ENCODE results near the gene SMAD5.

Gene SMAD5

GRCh38 chr5:136157514-136157913 is 24.9 kb downstream of the SMAD5 start:
- no peak for DNase-seq

- no peak for DNase-seq
These were observed 26.8 kb downstream of the SMAD5 start for GRCh38 chr5:136159457-136159856.

GRCh38 chr5:136162008-136162407 is 29.4 kb downstream of the SMAD5 start:
- no peak for DNase-seq

- no peak for DNase-seq
These were observed 31.6 kb downstream of the SMAD5 start for GRCh38 chr5:136164226-136164625.

- DNase-seq: no peak
These were observed 34.3 kb downstream of the SMAD5 start for GRCh38 chr5:136166909-136167308.

GRCh38 chr5:136169218-136169617 is 36.6 kb downstream of the SMAD5 start:
- no peak for DNase-seq

- peak in 1 of 2 experiments; percentile 41 for DNase-seq
These were observed 41.5 kb downstream of the SMAD5 start for GRCh38 chr5:136174021-136174659.

GRCh38 chr5:136182618-136183017 is 50.0 kb downstream of the SMAD5 start:
- DNase-seq: no peak

- no peak for DNase-seq
These were observed 53.5 kb downstream of the SMAD5 start for GRCh38 chr5:136185974-136186665.

GRCh38 chr5:136186796-136187195 is 54.2 kb downstream of the SMAD5 start:
- no peak for DNase-seq

GRCh38 chr5:136188859-136189258 is 56.2 kb downstream of the SMAD5 start:
- DNase-seq: no peak

GRCh38 chr5:136190091-136190720 is 57.6 kb downstream of the SMAD5 start:
- no peak for DNase-seq

GRCh38 chr5:136190904-136191303 is 58.3 kb downstream of the SMAD5 start:
- DNase-seq: no peak

GRCh38 chr5:136191304-136192014 is 58.8 kb downstream of the SMAD5 start:
- no peak for DNase-seq

- DNase-seq: no peak
These were observed 59.4 kb downstream of the SMAD5 start for GRCh38 chr5:136192015-136192525.

- DNase-seq: no peak
These were observed 60.1 kb downstream of the SMAD5 start, which contains the start of gene SMIM32 for GRCh38 chr5:136192526-136193321. Gene SMIM32 (minus strand): TSS chr5:136193162. CDS start chr5:136192524, 638 bp downstream.

GRCh38 chr5:136193322-136193935 is 60.8 kb downstream of the SMAD5 start:
- no peak for DNase-seq

- no peak for DNase-seq
These were observed 61.9 kb downstream of the SMAD5 start for GRCh38 chr5:136194576-136194975.

GRCh38 chr5:136195971-136196820 is 63.6 kb downstream of the SMAD5 start:
- DNase-seq: no peak

GRCh38 chr5:136197462-136198142 is 65.0 kb downstream of the SMAD5 start:
- no peak for DNase-seq
